HG02973 (cell line): Measurements from ENCODE around the gene CAPN10.
A peak's percentile ranks its signal among the peaks of the same experiment; 100 is the strongest.
"Not testable (repeated sequence)": the region's sequence is repeated elsewhere in the genome, so short reads cannot be mapped to it uniquely, and the experiment has no call there.

Source experiments
- ATAC-seq: cut with Tn5 transposase; IDR thresholded peaks from one replicate; pipeline ENCODE4 v1.9.1; 2021; ENCODE audit warnings: moderate library complexity; ENCODE audit not compliant: unreplicated experiment

CAPN10 gene

DNA sequence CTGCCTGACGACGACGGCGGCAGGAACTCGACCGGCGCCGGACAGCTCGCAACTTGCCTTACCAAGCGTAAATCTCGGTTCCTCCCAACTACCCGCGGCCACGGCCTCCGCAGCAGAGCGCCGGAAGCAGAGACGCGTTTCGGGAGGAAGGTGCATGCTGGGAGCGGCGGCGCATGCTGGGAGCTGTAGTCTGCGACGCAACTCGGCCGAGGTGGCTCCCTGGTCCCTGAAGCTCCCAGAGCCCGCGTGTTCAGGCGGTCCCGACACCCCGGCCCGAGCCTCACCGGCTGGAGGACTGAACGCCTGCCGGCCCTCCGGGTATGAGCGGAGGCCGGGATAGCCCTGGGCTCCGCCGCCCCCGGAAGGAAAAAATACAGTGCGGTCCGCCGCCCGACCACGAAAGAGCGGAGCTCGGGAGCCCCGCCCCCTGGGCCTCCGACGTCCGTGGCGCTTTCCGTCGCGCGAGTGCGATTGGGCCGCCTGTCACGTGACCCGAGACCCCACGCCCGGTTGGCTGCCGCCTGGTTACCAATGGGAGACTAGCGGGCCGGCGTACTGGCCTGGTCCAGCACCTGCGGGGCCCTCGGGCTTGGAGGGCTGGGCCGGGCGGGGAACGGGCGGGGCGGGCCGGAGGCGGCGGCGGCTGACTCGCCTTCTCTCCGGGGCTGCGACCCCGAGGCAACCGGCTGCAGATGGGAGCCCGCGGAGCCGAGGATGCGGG, at the start of gene CAPN10:
TSS of gene CAPN10 (plus strand) at position 537 of the 721 bp plus-strand sequence. CDS start at position 715, 178 bp downstream.
- ATAC-seq, result peak; percentile 52

- no peak for ATAC-seq
Observed at GRCh38 chr2:240538031-240538780, 48.3 kb upstream of the CAPN10 start.

GRCh38 chr2:240539101-240539500, 47.4 kb upstream of the CAPN10 start:
- ATAC-seq, result not testable (repeated sequence)

DNA sequence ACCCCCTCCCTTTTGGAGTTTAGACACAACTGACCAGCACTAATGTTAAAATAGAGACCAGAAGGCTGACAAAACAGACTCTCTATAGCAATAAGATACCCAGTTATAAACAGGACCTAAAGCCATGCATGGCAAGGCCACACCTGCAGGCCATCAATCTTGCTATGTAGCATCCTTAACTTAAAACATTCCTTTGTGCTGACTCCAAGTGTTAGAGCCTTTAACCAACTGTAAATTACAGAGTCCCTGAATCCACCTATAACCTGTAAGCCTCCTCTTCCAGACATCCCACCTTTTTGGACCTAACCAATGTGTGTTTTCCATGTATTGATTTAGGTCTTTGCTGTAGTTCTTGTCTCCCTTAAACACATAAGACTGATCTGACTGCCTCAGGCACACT, 46.6 kb upstream of the CAPN10 start:
- no peak for ATAC-seq

- no peak for ATAC-seq
Observed at GRCh38 chr2:240551288-240551687, 35.2 kb upstream of the CAPN10 start.

DNA sequence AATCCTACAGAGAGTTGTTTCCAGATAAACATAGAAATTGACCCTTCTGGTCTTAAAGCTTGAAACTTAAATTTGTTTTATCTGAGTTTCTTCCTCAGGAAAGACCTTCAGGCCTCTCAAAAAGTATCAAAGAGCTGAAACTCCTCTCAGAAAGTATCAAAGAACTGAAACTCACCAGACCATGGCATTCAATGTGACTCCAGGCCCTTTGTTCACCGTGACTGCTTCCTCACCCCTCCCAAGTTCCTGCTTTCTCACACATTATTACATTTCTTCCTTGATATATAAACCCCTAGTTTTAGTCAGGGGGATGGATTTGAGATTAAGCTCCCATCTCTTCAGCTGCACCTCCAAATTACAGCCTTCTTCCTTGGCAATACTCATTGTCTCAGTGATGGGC, 34.7 kb upstream of the CAPN10 start:
- no peak for ATAC-seq

DNA sequence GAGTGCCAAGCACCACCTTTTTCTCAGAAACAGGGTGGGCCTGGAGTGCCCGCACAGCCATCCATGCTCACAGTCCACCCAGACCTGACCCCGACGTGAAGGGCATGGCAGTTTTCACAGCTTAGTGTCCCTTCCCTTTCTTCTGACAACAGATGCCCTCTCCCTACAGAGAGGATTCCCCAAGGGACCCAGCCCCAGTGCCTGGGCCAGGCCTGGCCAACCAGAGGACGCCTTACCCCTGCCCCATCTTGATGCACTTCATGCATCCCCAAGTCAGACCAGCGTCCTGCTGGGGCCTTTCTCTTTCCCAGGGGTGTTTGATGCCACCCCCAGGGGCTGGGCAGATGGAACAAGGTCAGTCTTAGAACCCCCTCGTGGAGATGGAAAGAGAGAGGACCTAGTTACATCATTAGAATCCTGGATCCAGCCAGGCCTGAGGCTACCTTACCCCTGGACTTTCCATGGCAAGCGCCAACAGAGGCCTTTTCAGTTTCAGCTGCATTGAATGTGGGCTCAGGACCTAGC, 32.5 kb upstream of the CAPN10 start:
- ATAC-seq, result no peak

GRCh38 chr2:240554767-240555493, 31.6 kb upstream of the CAPN10 start:
- no peak for ATAC-seq

- ATAC-seq, result no peak
Observed at GRCh38 chr2:240555541-240556250, 30.8 kb upstream of the CAPN10 start.

DNA sequence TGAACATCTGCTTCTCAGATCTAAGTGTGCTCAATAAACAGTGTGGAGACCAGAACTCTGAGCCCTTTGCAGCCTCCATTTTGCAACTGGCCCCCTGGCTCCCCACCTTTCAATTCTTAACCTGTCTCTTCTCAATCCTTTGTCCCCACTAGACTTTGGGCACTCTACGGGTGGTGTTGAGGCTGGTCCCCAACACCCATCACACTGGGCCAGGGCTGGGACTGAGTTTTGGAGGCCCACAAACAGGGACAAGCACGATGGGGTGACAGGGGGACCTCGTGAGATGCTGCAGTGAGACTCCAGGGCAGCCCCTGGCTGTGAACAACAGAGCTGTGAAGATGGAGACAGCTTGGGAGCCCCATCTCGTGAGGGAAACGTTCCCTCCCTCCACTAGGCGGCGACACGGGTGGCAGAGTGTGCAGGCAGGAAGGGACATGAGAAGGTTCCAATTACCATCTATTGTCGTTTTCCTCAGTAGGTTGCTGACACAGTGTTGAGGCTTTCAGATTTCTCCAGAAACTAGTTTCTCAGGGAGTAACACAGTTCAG, 29.9 kb upstream of the CAPN10 start:
- no peak for ATAC-seq

GRCh38 chr2:240557101-240557751, 29.3 kb upstream of the CAPN10 start:
- ATAC-seq, result no peak

- ATAC-seq, result no peak
Observed at GRCh38 chr2:240557808-240558207, 28.7 kb upstream of the CAPN10 start, which contains the start of gene ANKMY1. TSS of gene ANKMY1 (minus strand) at chr2:240557988. CDS start at chr2:240557335, 653 bp downstream.

- ATAC-seq, result no peak
Observed at GRCh38 chr2:240558236-240558761, 28.2 kb upstream of the CAPN10 start.

- ATAC-seq, result no peak
Observed at GRCh38 chr2:240559286-240559685, 27.2 kb upstream of the CAPN10 start.

- ATAC-seq, result peak; percentile 50
Observed at GRCh38 chr2:240560084-240560479, 26.5 kb upstream of the CAPN10 start, which contains the start of gene DUSP28. TSS of gene DUSP28 (plus strand) at chr2:240560357. CDS start at chr2:240560685, 328 bp downstream.

DNA sequence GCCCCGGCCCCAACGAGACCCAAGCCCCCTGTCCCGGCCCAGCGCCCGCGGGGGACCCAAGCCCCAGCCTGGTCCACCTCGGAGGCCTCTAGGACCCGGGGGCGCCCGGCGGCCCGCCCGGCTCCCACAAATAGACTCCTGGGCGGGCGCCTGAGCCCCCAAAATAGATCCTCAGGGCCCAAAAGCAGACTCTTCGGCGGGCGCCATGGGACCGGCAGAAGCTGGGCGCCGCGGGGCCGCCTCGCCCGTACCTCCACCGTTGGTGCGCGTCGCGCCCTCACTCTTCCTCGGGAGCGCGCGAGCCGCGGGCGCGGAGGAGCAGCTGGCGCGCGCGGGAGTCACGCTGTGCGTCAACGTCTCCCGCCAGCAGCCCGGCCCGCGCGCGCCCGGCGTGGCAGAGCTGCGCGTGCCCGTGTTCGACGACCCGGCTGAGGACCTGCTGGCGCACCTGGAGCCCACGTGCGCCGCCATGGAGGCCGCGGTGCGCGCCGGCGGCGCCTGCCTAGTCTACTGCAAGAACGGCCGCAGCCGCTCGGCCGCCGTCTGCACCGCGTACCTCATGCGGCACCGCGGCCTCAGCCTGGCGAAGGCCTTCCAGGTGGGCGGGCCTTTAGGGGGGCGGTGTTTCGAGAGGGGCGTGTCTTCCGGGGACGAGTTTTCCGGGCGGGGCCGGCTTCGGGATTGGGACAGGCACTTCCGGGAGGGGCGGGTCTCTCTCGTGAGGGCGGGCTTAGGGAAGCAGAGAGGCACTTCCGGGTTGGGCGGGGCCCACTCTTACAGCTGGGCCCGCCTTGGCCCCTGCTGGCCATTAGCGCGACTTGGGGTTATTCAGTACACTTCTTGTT, 25.8 kb upstream of the CAPN10 start:
- ATAC-seq, result peak; percentile 52

- no peak for ATAC-seq
Observed at GRCh38 chr2:240561325-240561971, 25.1 kb upstream of the CAPN10 start.

DNA sequence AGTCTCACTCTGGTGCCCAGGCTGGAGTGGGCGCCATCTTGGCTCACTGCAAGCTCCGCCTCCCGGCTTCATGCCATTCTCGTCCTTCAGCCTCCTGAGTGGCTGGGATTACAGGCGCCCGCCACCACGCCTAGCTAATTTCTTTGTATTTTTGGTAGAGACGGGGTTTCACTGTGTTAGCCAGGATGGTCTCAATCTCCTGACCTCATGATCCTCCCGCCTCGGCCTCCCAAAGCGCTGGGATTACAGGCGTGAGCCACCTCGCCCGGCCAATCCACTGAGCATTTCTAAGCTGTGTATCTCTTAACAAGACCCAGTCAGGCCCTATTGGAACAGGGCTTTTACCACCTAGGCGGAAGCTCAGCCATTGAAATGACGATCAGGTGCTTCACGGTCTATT, 23.3 kb upstream of the CAPN10 start:
- not testable (repeated sequence) for ATAC-seq
